ENCODE results near the gene KDM4C.

The KDM4C gene

GRCh38 chr9:6870650-6871477 lies 113.1 kb downstream of the KDM4C start:
- DNase-seq: no peak

GRCh38 chr9:6873857-6874256 lies 116.1 kb downstream of the KDM4C start:
- DNase-seq: no peak

- DNase-seq: no peak
Observed at GRCh38 chr9:6876195-6876894, 118.6 kb downstream of the KDM4C start.

DNA sequence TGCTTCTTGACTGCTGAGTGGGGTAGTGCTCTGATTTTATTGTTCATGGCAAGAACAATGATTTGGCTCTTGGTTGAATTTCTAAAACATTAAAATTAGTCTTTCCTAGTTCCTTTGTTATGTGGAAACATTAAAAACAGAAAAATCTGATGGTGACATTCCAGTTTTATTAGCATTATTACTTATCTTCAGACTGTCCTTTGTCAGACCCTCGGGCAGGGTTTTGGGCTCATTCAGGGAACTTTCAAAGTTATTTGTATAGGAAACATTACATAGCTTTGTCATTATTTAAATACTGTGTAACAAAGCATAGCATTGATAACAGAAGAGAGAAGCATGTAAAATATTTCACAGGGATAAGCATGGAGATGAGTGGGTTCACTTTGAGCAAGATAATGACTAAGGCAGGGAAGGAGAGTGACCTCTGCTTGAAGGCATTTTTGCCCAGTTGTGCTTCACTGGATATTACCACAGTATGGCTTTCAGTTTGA lies 119.9 kb downstream of the KDM4C start:
- DNase-seq: no peak

DNA sequence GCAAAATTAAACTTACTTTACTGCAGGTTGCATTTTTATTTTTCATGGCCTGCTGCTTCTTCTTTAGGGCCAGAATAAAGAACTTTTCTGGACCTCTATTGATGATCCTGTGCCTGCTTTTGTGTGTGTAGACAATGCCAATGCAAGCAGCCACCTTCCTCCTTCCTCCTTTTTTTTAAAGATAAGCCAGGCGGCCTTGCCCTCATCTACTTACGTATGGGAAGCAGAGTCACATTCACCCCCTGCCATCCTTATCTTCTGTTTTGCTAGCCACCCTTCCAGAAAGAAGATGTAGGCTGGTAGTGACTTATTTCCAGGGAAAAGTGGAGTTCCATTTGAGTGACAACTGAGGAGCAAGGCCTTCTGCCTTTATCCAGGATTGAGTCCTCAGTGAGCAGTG lies 122.9 kb downstream of the KDM4C start:
- no peak for DNase-seq

GRCh38 chr9:6884101-6884500 lies 126.3 kb downstream of the KDM4C start:
- no peak for DNase-seq

- no peak for DNase-seq
Observed at GRCh38 chr9:6884990-6885389, 127.2 kb downstream of the KDM4C start.

DNA sequence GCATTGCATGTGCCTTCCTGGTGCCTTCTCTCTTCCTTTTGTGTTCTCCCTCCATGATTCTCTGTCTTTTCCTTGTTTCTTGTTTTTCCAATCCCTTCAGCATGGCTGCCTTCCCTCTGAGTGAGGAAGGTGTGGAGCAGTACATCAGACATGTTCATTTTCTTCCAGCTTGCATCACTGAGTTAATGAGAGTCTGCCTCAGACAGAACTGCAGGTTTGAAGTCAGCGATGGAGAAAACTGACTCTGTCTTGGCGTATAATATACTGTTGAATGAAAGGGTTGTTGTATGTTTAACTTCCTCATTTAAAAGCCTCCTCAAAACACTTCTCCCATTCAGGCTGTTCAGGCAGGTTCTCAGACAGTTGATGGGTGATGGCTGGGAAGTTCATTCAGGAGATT lies 129.3 kb downstream of the KDM4C start:
- DNase-seq: no peak

DNA sequence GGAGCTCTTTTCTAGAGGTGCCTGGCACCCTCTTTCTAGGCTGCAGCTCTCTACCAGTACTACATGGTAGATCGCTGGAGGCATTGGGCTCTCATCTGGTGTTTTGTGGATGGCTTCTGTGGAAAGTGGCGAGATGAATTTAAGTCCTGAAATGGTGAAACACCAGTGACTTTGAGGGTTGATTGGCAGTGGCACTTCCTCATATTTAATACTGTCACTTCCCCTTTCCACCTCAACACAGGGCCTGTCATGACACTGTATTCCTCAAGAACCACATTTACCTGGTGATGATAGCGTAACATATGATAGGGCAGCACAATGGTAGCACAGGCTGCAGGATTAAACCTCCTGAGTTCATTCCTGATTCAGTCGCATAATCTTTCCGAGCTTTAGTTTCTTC lies 132.1 kb downstream of the KDM4C start:
- no peak for DNase-seq

DNA sequence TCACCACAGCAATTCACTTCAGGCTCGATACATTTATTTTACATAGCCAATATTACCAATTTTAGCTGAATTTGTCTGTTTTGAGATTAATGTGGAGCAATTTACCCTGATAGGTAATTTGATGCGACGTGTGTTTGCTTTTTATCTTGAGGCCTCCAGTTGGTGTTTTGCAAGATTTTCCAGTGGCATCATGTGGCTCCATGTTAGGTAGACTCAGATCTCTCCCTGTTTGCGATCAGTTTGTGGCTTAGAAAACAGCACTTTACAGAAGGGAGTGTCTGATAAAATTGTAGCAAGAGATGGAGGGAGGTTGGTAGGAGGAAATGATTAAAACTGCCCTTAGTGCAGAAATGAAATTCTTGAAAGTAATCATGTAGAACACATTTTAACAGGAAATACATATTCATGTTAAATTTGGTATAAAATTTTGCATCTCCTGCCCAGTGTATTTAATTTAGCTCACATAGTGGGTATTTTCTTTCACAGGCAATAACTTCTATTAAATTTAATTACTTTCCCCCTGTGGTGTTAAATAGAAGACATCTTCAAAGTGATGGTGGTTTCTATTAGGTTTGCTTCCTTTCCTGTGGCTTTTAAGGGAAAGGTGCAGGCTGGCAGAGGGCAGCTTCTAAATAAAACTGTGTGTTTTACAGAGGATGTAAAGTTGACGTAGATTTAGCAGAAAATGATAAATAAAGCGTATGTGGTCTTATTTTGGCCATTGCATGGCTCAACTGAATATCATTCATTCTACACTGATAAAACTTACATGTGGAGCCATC lies 135.8 kb downstream of the KDM4C start:
- DNase-seq: no peak

GRCh38 chr9:6894135-6894534 lies 136.4 kb downstream of the KDM4C start:
- DNase-seq: no peak

GRCh38 chr9:6895754-6896153 lies 138.0 kb downstream of the KDM4C start:
- DNase-seq: no peak

DNA sequence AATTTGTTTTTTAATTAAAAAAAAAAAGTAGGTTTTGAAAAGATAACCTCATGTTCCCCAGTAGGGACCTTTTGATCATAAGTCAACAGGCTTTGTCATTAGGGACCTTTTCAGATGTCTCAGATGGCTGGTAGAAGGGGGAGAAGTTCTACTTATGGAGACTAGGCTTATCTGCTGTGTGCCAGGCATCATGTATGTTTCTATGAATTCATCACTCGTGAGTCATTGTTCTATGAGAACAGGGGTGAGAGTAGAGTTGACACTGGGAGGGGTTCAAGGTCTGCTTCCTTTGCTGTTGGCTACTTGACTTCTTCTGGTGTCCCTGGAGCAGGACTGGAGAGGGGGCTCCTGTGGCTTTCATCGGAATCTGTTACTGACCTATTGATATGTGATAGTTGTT lies 138.8 kb downstream of the KDM4C start:
- DNase-seq: no peak

DNA sequence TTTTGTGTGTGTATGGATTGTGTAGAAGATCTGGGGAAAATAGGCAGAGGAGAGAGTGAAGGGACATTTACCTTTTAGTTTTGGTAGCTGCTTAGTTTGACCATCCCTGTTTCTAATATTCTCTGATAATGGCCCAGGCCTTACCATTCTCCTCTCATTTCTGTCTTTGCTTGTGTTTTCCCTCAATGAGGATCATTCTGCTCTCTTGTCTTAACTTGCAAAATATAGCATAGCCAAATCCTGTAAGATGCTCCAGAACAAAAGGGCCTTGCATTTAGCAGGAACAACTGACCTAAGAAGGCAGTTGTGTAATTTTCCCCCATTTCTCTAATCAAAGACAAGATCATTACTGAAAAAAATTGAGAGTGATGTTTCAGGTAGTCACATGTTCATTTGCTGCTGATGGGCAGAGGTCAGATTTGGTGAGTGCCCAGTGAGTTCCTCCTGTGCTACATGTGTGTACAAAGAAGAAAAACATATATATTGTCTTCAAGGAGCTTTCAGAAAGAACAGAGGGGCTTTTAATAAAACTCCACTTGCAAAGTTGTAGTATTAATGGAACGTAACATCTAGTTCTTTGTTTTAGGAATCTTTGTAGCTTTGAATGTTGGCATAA lies 139.5 kb downstream of the KDM4C start:
- DNase-seq: no peak

GRCh38 chr9:6897898-6898302 lies 140.1 kb downstream of the KDM4C start:
- no peak for DNase-seq

- no peak for DNase-seq
Observed at GRCh38 chr9:6899274-6899673, 141.5 kb downstream of the KDM4C start.

DNA sequence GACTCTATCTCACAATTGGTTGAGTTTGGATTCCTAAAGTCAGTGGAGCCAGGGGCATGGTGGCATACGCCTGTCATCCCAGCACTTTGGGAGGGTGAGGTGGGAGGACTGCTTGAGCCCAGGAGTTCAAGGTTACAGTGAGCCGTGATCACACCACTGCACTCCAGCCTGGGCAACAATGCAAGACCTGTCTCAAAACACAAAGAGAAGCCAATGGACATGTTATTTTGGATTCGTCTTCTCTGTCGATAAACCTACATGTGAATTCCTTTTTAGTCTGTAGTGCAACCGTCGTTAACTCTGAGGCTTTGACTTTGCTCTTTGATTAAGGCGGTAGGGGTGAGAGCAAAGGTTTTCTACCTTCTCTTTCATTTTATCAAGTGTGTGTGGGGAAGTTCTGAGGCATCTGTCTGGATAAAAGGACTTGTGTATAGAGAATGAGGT lies 142.7 kb downstream of the KDM4C start:
- DNase-seq: no peak

- DNase-seq: no peak
Observed at GRCh38 chr9:6901180-6901579, 143.4 kb downstream of the KDM4C start.

DNA sequence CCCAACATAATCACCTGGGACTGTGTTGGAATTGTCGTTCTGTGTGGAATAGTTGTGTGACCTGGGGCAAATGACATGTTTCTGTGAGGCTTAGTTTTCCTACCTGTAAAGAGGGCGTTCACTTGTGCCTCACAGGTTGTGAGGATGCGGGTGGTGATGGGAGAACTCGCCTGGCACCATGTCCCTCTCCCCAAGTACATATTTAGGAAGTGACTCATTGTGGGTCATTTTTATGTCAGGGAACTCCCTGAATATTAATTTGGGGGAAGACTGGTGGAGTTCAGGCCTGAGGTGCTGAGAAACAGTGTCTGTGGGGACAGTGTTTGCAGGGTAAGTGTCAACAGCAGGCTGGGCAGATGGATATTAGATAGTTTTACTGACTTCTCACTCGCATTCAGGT lies 144.7 kb downstream of the KDM4C start:
- no peak for DNase-seq

- no peak for DNase-seq
Observed at GRCh38 chr9:6904371-6904770, 146.6 kb downstream of the KDM4C start.

- no peak for DNase-seq
Observed at GRCh38 chr9:6905850-6906375, 148.1 kb downstream of the KDM4C start.

DNA sequence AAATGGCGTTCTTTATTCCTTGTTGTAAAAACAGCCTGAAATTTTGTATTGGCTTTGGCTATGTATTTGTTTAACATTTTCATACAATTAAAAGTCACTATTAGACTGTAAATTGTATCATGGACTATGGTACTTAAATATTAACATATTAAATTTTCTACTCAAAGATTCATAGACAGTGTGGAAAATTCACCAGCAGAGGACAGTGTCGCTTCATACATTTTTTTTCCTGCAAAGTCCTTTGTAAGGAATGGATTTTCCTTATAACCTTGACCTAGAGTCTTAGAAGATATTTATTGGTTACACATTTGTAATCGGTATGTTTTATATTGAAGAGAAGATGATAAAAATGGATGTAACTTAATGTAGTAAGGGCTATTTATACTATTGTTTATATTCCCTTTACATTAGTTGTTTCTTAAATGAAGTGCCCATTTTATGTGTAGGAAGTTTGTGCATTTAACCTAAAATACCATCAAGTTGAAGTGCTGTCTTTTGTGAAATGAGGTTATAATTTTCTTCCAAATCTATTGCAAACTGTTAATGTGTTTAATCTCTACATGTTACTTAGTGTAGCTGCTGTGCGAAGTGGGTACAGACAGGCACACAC lies 150.1 kb downstream of the KDM4C start:
- DNase-seq: no peak
